Measurements from ENCODE around the gene TMEM121. TPM values are rescaled to one million over a fixed set of nuclear protein-coding genes. Genes with fewer than 3 reads are reported as not detected.
A peak's percentile ranks its signal among the peaks of the same experiment; 100 is the strongest.

The TMEM121 gene
- total and polyA plus RNA-seq, 10 of the 15 experiments (the other 5 are each of a cell fraction or from before 2014, with no cell fraction given) = 0.04 to 4.9 (median 1.2) TPM; not detected in 2

- peak; percentile 53; the same call in 1 of the 2 replicates for TF ChIP-seq MLLT1 (IDR thresholded peaks at IDR 0.05)
- no peak for TF ChIP-seq NFYA (IDR thresholded peaks at IDR 0.05; ENCODE audit: borderline replicate concordance, low read depth, low read length)
- peak; percentile 40 for TF ChIP-seq EED (IDR thresholded peaks at IDR 0.05; ENCODE audit: low read depth)
These were observed 40.0 kb upstream of the TMEM121 start, which contains the start of gene CRIP1 (continued) for GRCh38 chr14:105486163-105486973.

DNA sequence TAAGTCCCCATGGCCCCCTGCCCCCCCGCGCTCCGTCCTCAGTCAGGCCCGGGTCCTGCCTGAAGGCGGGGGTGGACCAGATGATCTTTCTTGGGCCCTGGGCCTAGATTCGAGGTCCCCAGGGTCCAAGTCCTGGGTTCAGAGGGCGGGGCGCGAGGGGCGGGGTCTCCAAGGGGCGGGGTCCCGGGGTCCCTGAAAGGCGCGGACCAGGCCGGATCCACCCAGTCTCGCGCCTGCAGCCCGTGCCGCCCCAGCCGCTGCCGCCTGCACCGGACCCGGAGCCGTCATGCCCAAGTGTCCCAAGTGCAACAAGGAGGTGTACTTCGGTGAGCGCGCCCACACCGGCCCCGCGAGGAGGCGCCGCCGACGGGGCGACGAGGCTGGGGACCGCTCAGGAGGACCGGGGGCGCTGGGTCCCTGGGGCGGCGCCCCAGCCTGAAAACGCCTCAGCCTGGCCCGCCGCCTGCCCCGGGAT, 39.4 kb upstream of the TMEM121 start:
- Histone ChIP-seq H2AFZ (ENCODE audit: control insufficient read depth, low read depth, low read length) (peak overlapping the region; percentile 56), H3K4me2 (ENCODE audit: control insufficient read depth, insufficient read depth) (peak overlapping the region; percentile 100), H3K27me3 (replicated peaks in 1 of 2; ENCODE audit: control insufficient read depth in 2 of 2, insufficient read depth in 2 of 2, low read length in 1 of 2) (no peaks in the 10 kb centered on the region), H3K4me3 (peak overlapping the region; percentile 84), H3K4me1 (ENCODE audit: control insufficient read depth, insufficient read depth, low read length) (peaks cover 28% of the 10 kb centered on the region), H3K9ac (ENCODE audit: control insufficient read depth, insufficient read depth, low read length) (peak overlapping the region; percentile 72), H4K20me1 (ENCODE audit: control insufficient read depth, insufficient read depth) (no peaks in the 10 kb centered on the region), H3K36me3 (ENCODE audit: control insufficient read depth in 2 of 2, insufficient read depth in 2 of 2, low read length in 1 of 2) (no peaks in the 10 kb centered on the region), H3K79me2 (ENCODE audit: control insufficient read depth, insufficient read depth, low read length) (peaks cover 6% of the 10 kb centered on the region), H3K27ac (ENCODE audit: control insufficient read depth, insufficient read depth) (peak overlapping the region; percentile 42), H3K9me3 (replicated peaks; ENCODE audit: control insufficient read depth, insufficient read depth, low read length) (no peaks in the 10 kb centered on the region)
- ChIA-PET SMC1A (ENCODE audit: uncharacterized antibody, unreplicated experiment) (no interaction called here), POLR2A (no interaction called here), RAD21 (ENCODE audit: unreplicated experiment) (no interaction called here), CTCF (interaction anchor here (1.8 kb wide), 1 partner anchor 116 kb away, joined by 7 read pairs; no protein-coding TSS in a partner anchor)
- no peak for DNase-seq (ENCODE audit: low read depth, low spot score)
- no peak for FAIRE-seq
- peak; percentile 8 for ATAC-seq
- intact Hi-C loops (cut with micrococcal nuclease; ENCODE audit: unreplicated experiment) = loop anchor here (10.0 kb wide), 1 partner anchor 422 kb away; the partner anchor contains the start of gene GPR132
- no TSS peak for BruUV-seq (replicated peaks)
- under 1% methylated on average over 20 of the region's 45 CpGs for WGBS (ENCODE audit: insufficient coverage, insufficient replicate concordance, low lambda C conversion rate, missing lambda C conversion rate)
- in situ Hi-C loops (cut with MboI) = loop anchor here (5.0 kb wide), 1 partner anchor 115 kb away; no protein-coding TSS in a partner anchor
- TF ChIP-seq FOXK2 (IDR thresholded peaks at IDR 0.05) (no peak), CHD2 (IDR thresholded peaks at IDR 0.05; ENCODE audit: borderline replicate concordance, low read depth, low read length) (no peak), FOS (IDR thresholded peaks at IDR 0.05; ENCODE audit: borderline replicate concordance, extremely low read depth, insufficient read length) (no peak), SMAD5 (IDR thresholded peaks at IDR 0.05; ENCODE audit: low read depth) (0 out of 2 replicates have a peak, but pooled peaks have one; percentile 36), NR2C1 (IDR thresholded peaks at IDR 0.05) (0 out of 2 replicates have a peak, but pooled peaks have one; percentile 4), PML (IDR thresholded peaks at IDR 0.05; ENCODE audit: low read length) (no peak), POLR2A (IDR thresholded peaks at IDR 0.05; ENCODE audit: low read depth, low read length) (peak; percentile 64; the same call in 1 of the 2 replicates), BHLHE40 (IDR thresholded peaks at IDR 0.05; ENCODE audit: borderline replicate concordance in 1 of 2, low read depth in 2 of 2, low read length in 1 of 2) (peak; percentile 27 to 89; a peak in 3 of 4 replicates), POLR2AphosphoS5 (IDR thresholded peaks at IDR 0.05; ENCODE audit: low read length) (peak; percentile 78; the same call in 1 of the 2 replicates), ZNF687 (IDR thresholded peaks at IDR 0.05) (peak; percentile 46; the same call in 1 of the 2 replicates)
- TF ChIP-seq, protein P1, sequence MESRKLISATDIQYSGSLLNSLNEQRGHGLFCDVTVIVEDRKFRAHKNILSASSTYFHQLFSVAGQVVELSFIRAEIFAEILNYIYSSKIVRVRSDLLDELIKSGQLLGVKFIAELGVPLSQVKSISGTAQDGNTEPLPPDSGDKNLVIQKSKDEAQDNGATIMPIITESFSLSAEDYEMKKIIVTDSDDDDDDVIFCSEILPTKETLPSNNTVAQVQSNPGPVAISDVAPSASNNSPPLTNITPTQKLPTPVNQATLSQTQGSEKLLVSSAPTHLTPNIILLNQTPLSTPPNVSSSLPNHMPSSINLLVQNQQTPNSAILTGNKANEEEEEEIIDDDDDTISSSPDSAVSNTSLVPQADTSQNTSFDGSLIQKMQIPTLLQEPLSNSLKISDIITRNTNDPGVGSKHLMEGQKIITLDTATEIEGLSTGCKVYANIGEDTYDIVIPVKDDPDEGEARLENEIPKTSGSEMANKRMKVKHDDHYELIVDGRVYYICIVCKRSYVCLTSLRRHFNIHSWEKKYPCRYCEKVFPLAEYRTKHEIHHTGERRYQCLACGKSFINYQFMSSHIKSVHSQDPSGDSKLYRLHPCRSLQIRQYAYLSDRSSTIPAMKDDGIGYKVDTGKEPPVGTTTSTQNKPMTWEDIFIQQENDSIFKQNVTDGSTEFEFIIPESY (IDR thresholded peaks at IDR 0.05) = no peak

Data from GM12878 (cell line).